GM18507 (cell line): ENCODE measurements around the gene VASN.
A peak's percentile ranks its signal among the peaks of the same experiment; 100 is the strongest.

Source experiments
- DNase-seq: peaks from one replicate; pipeline ENCODE4 v3.0.0; 2011; ENCODE audit warnings: low read depth; ENCODE audit not compliant: insufficient read length; ENCODE audit errors: extremely low spot score
- FAIRE-seq: peaks from 2 replicates; lab custom pipeline; 2011; peaks lifted over from hg19 to GRCh38; lab: Jason Lieb, UNC

VASN gene

DNA sequence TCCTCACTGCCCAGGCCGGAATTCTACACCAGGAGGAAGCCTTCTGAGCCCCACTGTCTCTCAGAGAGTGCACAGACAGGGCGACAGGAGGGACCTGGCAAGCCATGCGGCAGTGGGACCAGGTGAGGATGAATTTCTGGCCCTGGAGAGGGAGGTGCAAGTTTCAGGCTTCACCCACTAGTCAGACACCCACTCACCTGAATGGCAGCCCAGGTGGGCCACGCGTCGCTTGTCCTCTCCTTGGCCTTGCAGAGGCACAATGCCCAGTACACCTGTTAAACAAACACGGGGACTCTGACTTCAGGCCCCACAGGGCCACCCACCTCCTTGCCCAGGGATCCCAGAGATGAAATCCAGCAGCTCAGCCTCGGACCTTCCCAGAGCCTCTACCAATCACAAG, 40.5 kb downstream of the VASN start:
- no peak for FAIRE-seq
- no peak for DNase-seq

DNA sequence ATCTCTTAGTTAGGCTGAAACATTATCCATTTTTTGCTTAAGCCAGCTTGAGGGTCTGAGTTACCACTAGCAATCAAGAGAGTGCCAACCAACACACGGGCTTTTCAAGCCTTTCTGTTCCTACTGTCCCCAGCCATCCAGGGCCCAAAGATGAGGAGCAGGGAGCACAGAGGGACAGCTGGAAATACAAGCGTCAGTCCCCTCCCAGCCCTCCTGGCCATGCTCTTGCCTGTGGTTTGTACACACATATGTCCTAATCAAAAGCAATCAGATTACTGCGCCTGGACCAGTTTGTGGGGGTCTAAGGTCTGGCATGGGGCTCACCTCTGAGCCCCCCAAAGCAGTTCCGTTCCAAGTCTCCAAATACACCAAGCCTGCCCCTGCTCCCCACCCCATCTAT, 41.2 kb downstream of the VASN start:
- no peak for DNase-seq
- FAIRE-seq: no peak

DNA sequence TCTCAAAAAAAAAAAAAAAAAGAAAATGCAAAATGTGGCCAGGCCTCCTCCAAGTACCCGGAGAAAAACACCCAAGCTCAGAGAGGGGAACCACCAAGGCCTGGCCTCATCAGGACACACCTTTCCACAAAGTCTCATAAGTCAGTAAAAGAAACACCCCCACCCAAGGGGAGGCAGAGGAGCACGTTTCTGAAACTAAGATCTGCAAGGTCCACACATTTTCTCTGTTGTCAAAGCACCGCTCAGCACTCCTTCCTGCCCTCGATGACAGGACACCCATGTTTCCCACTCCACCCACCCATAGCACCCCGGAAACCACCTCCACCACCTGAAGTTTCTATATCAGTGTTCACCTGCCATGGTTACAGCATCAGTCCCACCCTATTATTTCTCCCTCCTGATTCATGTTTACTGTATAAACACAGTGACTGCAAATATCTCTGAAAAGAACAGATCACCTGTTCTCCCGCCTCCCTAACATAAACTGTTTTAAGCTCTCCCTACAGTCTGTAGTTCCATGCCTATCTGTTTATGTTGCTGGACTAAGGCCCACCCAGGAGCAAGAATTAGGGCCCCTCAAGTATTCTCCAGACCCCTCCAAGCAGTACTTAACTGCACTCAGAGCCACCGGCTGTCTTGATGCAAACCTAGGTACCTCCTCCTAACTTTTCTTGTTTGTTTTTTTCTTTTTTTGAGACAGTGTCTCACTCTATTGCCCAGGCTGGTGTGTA, 42.7 kb downstream of the VASN start:
- DNase-seq (peak; percentile 74), FAIRE-seq (peak; percentile 99)

DNA sequence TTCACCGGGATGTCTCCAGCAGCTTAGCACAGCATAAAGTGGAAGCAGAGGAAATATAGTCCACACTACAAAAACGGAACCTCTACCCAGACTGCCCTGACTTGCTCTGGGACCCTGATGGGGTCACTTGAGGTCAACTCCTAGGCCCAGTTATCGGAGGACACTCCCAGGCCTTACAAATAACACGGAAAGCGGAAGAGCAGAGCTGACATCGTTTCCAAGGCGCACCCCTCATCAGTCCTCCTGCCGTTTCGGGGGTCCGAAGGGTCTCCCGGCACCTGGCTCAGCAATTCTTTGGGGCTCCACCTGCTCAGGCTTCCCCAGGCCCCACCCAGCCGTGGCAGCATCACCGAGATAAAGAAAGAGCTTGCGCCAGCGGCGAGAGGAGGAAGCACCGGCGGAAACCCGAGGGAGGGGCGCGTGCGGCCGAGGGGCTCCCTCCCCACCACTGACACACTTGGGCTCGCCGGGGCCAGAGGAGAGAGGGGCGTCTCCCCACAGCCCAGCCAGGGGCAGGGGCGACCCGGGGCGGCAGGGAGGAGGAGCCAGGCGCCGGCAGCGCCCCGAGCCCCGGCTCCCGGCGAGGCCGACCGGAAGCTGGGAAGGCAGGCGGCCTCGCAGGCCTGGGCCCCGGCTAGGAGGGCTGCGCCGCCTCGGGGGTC, 44.0 kb downstream of the VASN start:
- DNase-seq (no peak), FAIRE-seq (peak; percentile 59)

DNA sequence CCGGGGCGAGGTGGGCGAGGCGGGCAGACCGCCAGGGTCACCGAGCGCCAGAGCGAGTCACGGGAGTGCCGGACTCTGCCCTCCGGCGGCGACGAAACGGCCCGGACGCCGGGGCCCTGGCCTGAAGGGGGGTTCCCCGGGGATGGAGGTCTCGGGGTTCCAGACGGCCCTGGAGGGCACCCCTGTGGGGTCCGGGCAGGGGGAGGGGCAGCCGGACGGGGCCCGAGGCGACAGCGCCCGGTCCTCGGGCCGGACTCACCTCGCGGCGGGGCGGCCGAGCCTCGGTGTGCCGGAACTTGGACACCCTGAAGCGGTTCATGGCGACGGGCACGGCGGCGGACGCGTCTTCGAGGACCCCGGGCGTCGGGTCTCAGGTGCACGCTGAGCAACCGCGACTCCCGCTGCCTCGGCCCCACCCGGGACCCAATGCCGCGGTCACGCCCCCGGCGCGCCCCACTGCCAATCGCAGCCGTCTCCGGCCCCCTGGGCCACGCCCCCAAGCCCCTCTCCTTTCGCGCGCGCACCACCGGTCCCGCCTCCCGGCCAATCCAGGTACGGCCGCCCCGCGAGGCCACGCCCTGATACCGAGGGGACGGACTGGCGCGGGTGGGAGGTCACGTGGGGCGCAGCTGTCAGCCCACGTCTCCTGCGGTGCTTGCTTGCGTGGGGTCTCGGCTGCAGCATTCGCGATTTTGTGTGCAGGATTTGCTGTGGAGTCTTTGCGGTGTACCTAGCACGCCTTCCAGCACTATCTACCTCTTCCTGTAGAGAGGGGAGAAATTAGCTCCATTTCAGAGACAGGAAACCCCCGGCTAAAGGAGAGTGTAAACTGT, 44.8 kb downstream of the VASN start, which contains the start of gene CORO7:
CORO7 (minus strand) TSS at position 397 of the 833 bp plus-strand sequence; CDS start at position 319, 78 bp downstream.
- DNase-seq: peak; percentile 87
- FAIRE-seq: peak; percentile 86

DNA sequence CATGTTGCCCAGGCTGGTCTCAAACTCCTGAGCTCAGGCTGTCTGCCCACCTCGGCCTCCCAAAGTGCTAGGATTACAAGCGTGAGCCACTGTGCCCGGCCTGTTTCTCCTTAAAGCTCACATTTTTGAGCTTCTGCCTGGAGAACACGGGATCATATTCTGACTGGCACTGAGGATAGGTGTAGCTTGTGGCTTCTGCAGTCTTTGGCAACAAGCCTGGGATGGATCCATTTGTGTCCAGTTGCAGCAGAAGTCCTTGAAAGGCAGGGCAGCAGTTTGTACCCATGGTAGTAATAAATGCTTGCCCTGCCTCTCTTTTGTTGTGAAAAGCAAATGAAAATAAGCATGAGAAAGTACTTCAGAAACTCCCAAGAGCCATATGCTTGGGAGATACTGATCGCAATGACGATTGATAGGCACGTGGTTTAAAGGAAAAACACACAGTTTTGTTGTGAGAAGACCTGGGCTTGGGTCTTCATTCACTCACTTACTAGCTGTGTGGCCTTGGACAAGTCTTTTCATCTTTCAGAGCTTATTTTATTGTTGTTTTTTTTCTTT, 47.8 kb downstream of the VASN start:
- DNase-seq (no peak), FAIRE-seq (no peak)

DNA sequence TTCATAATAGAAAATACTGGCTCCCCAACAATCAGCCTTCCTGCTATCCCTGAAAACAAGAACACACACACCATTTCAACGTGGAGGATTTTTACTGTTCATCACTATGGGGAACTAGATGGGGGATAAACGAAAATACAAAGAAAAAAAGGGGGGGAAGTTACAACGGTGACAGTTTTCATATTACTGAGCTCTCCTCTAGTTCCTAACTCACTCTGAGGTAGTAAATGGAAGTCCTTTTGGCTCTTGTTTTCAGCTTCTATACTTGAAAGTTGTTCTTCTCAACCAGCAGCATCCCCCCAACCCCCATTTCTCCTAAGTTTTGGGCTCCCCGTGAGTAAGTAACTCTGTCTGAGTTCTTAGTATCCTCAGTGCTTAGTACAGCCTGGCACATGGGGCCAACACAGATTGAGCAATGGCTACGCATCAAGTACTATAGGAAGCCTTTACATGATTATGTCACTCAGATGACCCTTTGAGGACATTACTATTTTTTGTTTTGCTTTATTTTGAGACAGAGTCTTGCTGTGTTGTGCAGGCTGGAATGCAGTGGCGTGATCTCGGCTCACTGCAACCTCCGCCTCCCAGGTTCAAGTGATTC, 49.0 kb downstream of the VASN start:
- no peak for FAIRE-seq
- DNase-seq: no peak

DNA sequence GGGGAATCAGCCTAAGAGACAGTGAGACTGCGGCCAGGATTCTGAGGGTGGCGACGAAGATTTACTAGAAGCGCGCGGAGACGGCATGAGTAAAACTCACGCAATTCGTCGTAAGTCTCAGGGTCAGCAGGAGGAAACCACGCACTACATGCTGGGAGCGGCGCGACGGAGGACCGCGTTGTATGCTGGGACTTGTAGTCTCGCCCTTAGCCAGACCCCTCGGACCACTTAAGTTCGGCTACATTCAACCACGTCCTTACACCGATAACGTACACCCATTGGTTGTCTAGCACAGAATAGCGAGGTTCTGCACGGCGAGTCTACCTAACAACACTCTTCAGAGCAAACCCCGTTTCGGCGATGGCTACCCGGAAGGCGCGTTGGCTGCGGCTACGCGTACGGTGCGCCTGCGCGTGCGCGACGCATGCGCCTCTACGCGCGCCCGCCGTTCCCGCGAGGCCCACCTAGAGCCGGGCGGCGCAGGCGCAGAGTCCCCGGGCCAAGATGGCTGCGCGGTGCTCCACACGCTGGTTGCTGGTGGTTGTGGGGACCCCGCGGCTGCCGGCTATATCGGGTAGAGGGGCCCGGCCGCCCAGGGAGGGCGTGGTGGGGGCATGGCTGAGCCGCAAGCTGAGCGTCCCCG, 53.9 kb downstream of the VASN start, which contains the start of gene DNAJA3:
DNAJA3 (plus strand) TSS at position 491 of the 643 bp plus-strand sequence; CDS start at position 505, 14 bp downstream.
- peak; percentile 93 for FAIRE-seq
- peak; percentile 95 for DNase-seq

DNA sequence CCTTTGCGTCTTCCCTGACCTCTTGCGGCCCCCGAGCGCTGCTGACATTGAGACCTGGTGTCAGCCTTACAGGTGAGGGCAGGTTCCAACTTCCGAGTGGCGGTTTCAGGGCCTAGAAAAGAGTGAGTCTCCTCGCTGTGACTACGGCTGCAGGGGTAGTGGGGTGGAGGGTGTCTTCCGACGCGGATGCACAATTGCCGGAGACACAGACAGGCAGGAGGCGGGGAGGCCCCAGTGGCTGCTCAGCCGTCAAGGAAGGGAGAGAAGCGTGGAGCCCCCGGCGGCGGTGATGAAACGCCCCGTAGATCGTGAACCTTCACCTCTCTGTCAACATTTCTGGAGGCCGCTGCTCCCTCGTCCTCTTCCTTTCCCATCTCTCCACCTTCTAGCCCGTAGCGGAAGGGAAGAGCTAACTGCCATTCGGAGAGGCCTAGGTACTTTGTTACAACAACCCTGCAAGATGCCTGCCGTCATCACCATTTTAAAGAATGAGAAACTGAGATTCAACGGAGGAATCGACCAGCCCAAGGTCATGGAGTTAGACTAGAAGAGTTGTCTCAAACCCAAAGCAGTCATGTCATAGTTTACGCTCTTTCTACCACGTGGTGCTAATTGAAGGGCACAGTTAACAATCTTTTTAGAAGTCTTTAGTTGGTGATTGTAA, 54.5 kb downstream of the VASN start:
- no peak for FAIRE-seq
- DNase-seq: no peak

DNA sequence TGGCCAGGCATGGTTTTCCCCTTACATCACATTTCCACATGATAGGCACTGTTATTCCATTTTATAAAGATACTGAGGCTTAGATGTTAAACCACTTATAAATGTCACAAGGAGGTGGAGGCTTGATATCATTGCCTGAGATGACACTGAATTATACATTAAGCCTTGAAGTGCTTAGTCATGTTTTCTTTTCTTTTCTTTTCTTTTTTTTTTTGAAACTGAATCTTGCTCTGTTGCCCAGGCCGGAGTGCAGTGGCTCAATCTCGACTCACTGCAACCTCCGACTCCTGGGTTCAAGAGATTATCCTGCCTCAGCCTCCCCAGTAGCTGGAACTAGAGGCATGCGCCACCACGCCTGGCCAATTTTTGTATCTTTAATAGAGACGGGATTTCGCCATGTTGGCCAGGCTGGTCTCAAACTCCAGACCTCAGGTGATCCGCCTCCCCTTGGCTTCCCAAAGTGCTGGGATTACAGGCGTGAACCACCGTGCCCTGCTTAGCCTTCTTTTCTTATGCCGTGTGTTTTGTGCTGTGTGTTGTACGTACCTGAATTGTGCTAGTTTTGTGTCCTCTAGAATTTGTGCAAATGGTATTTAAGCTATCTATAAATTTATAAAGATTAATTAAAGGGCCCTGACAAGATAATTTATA, 55.2 kb downstream of the VASN start:
- no peak for FAIRE-seq
- DNase-seq: no peak

DNA sequence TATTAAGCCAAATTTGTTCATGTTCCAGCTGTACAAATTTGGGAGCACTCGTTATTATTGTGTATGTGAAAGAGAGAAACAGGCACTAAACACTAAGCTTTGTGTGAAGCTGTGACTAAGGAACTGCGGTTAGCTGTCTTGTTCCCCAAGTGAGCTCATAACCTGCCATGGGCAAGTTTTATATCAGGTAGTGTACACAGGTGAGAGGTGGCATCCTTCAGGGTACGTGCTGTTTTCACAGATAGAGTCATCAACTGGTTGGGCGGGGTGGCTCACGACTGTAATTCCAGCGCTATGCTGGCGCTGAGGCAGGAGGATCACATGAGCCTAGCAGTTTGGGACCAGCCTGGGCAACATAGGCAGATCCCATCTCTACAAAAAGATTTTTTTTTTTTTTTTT, 56.9 kb downstream of the VASN start:
- FAIRE-seq (no peak), DNase-seq (no peak)

DNA sequence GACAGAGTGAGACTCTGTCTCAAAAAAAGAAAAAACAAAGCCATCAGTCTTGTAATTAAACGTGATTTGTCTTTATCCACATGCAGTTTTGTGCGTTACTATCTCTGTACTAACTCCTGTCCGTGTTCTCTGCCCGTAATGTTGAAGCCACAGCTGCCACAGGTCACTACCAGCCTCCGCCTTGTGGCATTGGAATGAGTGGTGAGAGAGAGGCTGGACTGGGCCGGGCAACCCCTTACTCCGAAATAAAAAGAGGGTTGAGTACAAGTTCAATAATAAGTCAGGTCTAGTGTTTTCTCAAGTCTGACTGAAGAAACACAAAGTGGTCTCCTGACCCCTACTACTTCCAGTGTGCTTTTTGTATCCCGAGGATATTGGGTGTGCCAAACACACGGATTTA, 59.4 kb downstream of the VASN start:
- DNase-seq (no peak), FAIRE-seq (no peak)
